ENCODE data around the gene MLLT1.

MLLT1 gene

GRCh38 chr19:6263306-6263705, 16.5 kb downstream of the MLLT1 start:
- no peak overlapping the region for H3K4me3 ChIP-seq (ENCODE audit: insufficient read depth, low read length, poor library complexity, severe bottlenecking)
- no peaks in the 10 kb centered on the region for H3K9me3 ChIP-seq (ENCODE audit: insufficient read depth, low read length)
- peaks cover 10% of the 10 kb centered on the region; the same call in 1 of the 2 replicates for H4K20me1 ChIP-seq (ENCODE audit: low read depth, low read length)
- no peaks in the 10 kb centered on the region for H3K27me3 ChIP-seq (ENCODE audit: low read length)
- H3K9me2 ChIP-seq (replicated peaks; ENCODE audit: insufficient read depth, low read length), result no peaks in the 10 kb centered on the region
- peaks cover 34% of the 10 kb centered on the region for H3K79me2 ChIP-seq (ENCODE audit: insufficient read depth, low read length)
- H3K9ac ChIP-seq (ENCODE audit: low read length), result no peak overlapping the region
- no peak overlapping the region for H3K27ac ChIP-seq (ENCODE audit: low read depth, low read length)
- no peaks in the 10 kb centered on the region; the same call in 1 of the 2 replicates for H3K36me3 ChIP-seq (ENCODE audit: low read length)
- TF ChIP-seq CTCF (IDR thresholded peaks at IDR 0.05; ENCODE audit: insufficient read depth, low read length, poor library complexity, severe bottlenecking), result no peak
- TF ChIP-seq EZH2phosphoT487 (conservative IDR thresholded peaks at IDR 0.05; ENCODE audit: low read length), result no peak
- no peak overlapping the region for H2AFZ ChIP-seq (ENCODE audit: low read depth, low read length, severe bottlenecking)
- H3F3A ChIP-seq (ENCODE audit: insufficient read depth), result 0 out of 2 replicates have a peak, but pooled peaks cover 3% of the 10 kb centered on the region
- no peak overlapping the region for H3K4me2 ChIP-seq (ENCODE audit: low read depth, low read length, poor library complexity, severe bottlenecking)

GRCh38 chr19:6262519-6262918, 17.3 kb downstream of the MLLT1 start:
- Histone ChIP-seq H4K20me1 (ENCODE audit: low read depth, low read length) (peaks cover 6% of the 10 kb centered on the region; the same call in 1 of the 2 replicates), H3K9me2 (replicated peaks; ENCODE audit: insufficient read depth, low read length) (no peaks in the 10 kb centered on the region), H2AFZ (ENCODE audit: low read depth, low read length, severe bottlenecking) (no peak overlapping the region), H3K36me3 (ENCODE audit: low read length) (no peaks in the 10 kb centered on the region), H3K79me2 (ENCODE audit: insufficient read depth, low read length) (peaks cover 26% of the 10 kb centered on the region), H3F3A (ENCODE audit: insufficient read depth) (0 out of 2 replicates have a peak, but pooled peaks cover 5% of the 10 kb centered on the region), H3K9ac (ENCODE audit: low read length) (no peak overlapping the region), H3K27me3 (ENCODE audit: low read length) (no peaks in the 10 kb centered on the region), H3K9me3 (ENCODE audit: insufficient read depth, low read length) (no peaks in the 10 kb centered on the region), H3K4me3 (ENCODE audit: insufficient read depth, low read length, poor library complexity, severe bottlenecking) (no peak overlapping the region), H3K4me2 (ENCODE audit: low read depth, low read length, poor library complexity, severe bottlenecking) (no peak overlapping the region), H3K27ac (ENCODE audit: low read depth, low read length) (no peak overlapping the region)
- no peak for TF ChIP-seq CTCF (IDR thresholded peaks at IDR 0.05; ENCODE audit: insufficient read depth, low read length, poor library complexity, severe bottlenecking)

- H3F3A ChIP-seq (ENCODE audit: insufficient read depth), result 0 out of 2 replicates have a peak, but pooled peaks cover 5% of the 10 kb centered on the region
- H3K27me3 ChIP-seq (ENCODE audit: low read length), result no peaks in the 10 kb centered on the region
- no peak overlapping the region for H3K4me3 ChIP-seq (ENCODE audit: insufficient read depth, low read length, poor library complexity, severe bottlenecking)
- H3K79me2 ChIP-seq (ENCODE audit: insufficient read depth, low read length), result peaks cover 31% of the 10 kb centered on the region
- no peak overlapping the region for H2AFZ ChIP-seq (ENCODE audit: low read depth, low read length, severe bottlenecking)
- H3K36me3 ChIP-seq (ENCODE audit: low read length), result no peaks in the 10 kb centered on the region
- no peak overlapping the region for H3K4me2 ChIP-seq (ENCODE audit: low read depth, low read length, poor library complexity, severe bottlenecking)
- H3K9ac ChIP-seq (ENCODE audit: low read length), result no peak overlapping the region
- no peak for TF ChIP-seq EZH2phosphoT487 (conservative IDR thresholded peaks at IDR 0.05; ENCODE audit: low read length)
- no peak for TF ChIP-seq CTCF (IDR thresholded peaks at IDR 0.05; ENCODE audit: insufficient read depth, low read length, poor library complexity, severe bottlenecking)
- H4K20me1 ChIP-seq (ENCODE audit: low read depth, low read length), result peaks cover 5% of the 10 kb centered on the region; the same call in 1 of the 2 replicates
- no peaks in the 10 kb centered on the region for H3K9me3 ChIP-seq (ENCODE audit: insufficient read depth, low read length)
- H3K27ac ChIP-seq (ENCODE audit: low read depth, low read length), result no peak overlapping the region
- H3K9me2 ChIP-seq (replicated peaks; ENCODE audit: insufficient read depth, low read length), result no peaks in the 10 kb centered on the region
These were observed 17.9 kb downstream of the MLLT1 start for GRCh38 chr19:6261883-6262282.
